GF-D8 (cell line): ENCODE data around the gene ZNF561.

Experiments used
- DNase-seq: peaks from one replicate; lab custom pipeline; 2025; lab: John Stamatoyannopoulos, UW

ZNF561 gene

DNA sequence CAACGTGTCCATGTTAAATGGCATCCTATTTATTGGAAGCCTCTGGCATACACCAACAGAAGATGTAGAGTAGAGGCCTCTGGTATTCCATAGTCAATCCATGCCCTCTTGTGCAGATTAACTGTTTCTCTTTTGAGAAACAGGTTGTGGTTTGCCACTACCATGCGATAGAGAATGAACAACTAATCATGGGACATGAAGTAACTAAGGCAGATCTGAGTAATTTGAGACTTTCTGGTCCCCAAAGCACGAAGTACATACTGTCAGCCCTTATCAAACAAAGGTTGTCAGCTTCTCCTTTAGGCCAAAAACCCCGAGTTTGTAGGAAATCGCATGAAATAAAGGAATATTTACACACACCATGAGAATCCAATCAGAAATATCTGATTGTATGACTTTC lies 40.3 kb downstream of the ZNF561 start:
- no peak for DNase-seq

DNA sequence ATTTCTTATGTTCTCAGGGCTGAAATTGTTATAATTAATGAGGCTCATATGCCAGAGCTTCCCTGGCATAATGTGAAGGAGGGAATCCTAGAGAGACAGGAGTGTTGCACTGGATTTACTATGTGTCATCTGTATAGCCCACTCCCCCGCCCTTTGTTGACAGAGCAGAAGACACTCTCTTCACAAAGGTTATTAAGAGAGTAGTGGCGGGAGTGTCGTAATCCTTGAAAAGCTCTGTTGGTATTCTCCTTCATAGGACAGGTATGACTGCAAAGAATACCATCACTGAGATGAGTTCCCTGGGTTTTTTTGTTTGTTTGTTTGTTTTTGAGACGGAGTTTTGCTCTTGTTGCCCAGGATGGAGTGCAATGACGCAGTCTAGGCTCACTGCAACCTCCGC lies 50.8 kb downstream of the ZNF561 start:
- DNase-seq = no peak

DNA sequence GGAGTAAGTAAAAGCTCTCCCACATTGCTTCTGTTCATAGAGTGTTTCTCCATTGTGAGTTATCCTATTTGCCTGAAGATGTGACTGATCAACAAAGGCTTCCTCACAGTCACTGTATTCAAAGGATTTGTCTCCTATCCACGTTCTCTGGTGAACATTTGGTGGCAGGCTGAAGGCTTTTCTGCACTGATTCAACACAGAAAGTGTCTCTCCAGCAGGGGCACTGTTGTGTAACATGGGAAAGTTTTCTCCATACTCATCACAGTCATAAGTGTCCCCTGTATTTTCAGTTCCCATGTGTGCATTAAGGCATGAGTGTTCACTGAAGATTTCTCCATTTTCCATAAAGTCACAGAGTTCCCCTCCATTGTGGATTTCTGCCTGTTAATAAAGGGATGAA lies 54.3 kb downstream of the ZNF561 start:
- no peak for DNase-seq

DNA sequence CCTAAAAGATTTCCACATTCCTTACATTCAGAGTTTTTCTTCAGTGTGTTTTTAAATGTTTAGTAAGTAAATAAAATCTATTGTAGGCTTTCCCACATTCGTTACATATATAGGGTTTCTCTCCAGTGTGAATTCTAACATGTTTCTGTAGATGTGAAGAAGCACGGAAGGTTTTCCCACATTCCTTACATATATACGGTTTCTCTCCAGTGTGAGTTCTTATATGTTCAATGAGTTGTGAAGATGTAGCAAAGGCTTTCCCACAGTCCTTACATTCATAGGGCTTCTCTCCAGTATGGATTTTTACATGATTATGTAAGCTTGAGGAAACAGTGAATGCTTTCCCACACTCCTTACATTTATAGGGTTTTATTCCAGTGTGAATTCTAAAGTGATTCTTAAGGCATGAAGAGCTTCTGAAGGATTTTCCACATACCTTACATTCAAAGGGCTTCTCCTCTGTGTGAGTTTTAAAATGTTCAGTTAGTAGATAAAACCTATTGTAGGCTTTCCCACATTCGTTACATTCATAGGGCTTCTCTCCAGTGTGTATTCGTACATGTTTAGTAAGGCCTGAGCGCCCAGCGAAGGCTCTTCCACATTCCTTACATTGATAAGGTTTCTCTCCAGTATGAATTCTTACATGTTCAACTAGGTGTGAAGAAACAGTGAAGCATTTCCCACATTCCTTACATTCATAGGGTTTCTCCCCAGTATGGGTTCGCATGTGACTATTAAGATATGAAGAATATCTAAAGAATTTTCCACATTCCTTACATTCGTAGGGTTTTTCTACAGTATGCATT lies 54.9 kb downstream of the ZNF561 start:
- no peak for DNase-seq
